Endodermal cell (in vitro differentiated cells): ENCODE data around the gene CST9L. TPM values are rescaled to one million over a fixed set of nuclear protein-coding genes. Genes with fewer than 3 reads are reported as not detected.

Experiments
- DNase-seq: peaks from one replicate; pipeline ENCODE4 v3.0.0-alpha.2; 2017
- H3K27ac ChIP-seq: 2 replicates; pipeline ENCODE4 v1.5.1; 2013; ENCODE audit warnings: mild to moderate bottlenecking, low read depth, low read length, moderate library complexity
- H3K27me3 ChIP-seq: 2 replicates; pipeline ENCODE4 v1.6.1; 2013; ENCODE audit warnings: mild to moderate bottlenecking, low read length, moderate library complexity; ENCODE audit not compliant: insufficient read depth, control insufficient read depth, poor library complexity, severe bottlenecking
- H3K36me3 ChIP-seq: 2 replicates; pipeline ENCODE4 v1.7.0; 2013; ENCODE audit warnings: mild to moderate bottlenecking, low read length, moderate library complexity; ENCODE audit not compliant: control insufficient read depth, insufficient read depth
- H3K4me1 ChIP-seq: one replicate; pipeline ENCODE4 v1.7.0; 2013; ENCODE audit warnings: low read length; ENCODE audit not compliant: control insufficient read depth, insufficient read depth
- H3K4me3 ChIP-seq: 2 replicates; pipeline ENCODE4 v1.5.1; 2013; ENCODE audit warnings: mild to moderate bottlenecking, low read length, moderate library complexity
- H3K9ac ChIP-seq: 2 replicates; pipeline ENCODE4 v1.6.1; 2013; ENCODE audit warnings: mild to moderate bottlenecking, low read length, moderate library complexity; ENCODE audit not compliant: poor library complexity, severe bottlenecking; ENCODE audit errors: extremely low read depth
- H3K9me3 ChIP-seq: 2 replicates; pipeline ENCODE4 v1.6.1; 2013; ENCODE audit warnings: mild to moderate bottlenecking, low read length, moderate library complexity; ENCODE audit not compliant: control insufficient read depth
- H3K27ac Mint-ChIP-seq: 2 replicates; pipeline ENCODE4 v1.8.0; 2020; ENCODE audit warnings: mixed read lengths
- H3K27me3 Mint-ChIP-seq: 2 replicates; pipeline ENCODE4 v1.8.0; 2021; ENCODE audit warnings: mild to moderate bottlenecking, mixed read lengths; ENCODE audit not compliant: insufficient read depth
- H3K36me3 Mint-ChIP-seq: 2 replicates; pipeline ENCODE4 v1.8.0; 2020; ENCODE audit warnings: low read depth, mixed read lengths
- H3K4me1 Mint-ChIP-seq: 2 replicates; pipeline ENCODE4 v1.8.0; 2020; ENCODE audit warnings: mixed read lengths
- H3K4me3 Mint-ChIP-seq: 2 replicates; pipeline ENCODE4 v1.8.0; 2020; ENCODE audit warnings: mild to moderate bottlenecking, moderate library complexity, mixed read lengths
- H3K9me3 Mint-ChIP-seq: 2 replicates; pipeline ENCODE4 v1.8.0; 2020; ENCODE audit warnings: mild to moderate bottlenecking, mixed read lengths
- CTCF ChIP-seq: fragments of 200-600 bp; sonication (generic); conservative IDR thresholded peaks from 2 replicates; pipeline ENCODE4 v1.5.0; 2021; ENCODE audit warnings: antibody characterized with exemption, mild to moderate bottlenecking
- WGBS, 2 experiments: methylation state at CpG; one replicate each; pipeline versions ENCODE4 v1.1.5 to v1.1.7; 2013; ENCODE audit warnings: missing lambda C conversion rate in 2 of 2, mixed read lengths in 1 of 2; ENCODE audit not compliant: insufficient coverage in 1 of 2, insufficient read length in 1 of 2; 5-methylcytosine and 5-hydroxymethylcytosine counted together
- total RNA-seq, 2 donors: library from RNA; stranded (reverse); fragmentation: NEBNext Ultra II Directional in 1 of 2; extraction: Animal tissue kit (Norgen Biotek cat#: 25700) in 1 of 2; gene quantifications; 2 replicates in 1 of 2; 3 replicates in 1 of 2; pipeline ENCODE4 v1.2.1, GENCODE V29; 2021

Gene CST9L
- total RNA-seq, 2 donors from 2014 or later: not detected

GRCh38 chr20:23550227-23550626 is 18.1 kb downstream of the CST9L start:
- no peak overlapping the region for H3K4me3 Mint-ChIP-seq
- Histone ChIP-seq H3K36me3 (no peaks in the 10 kb centered on the region), H3K27ac (no peak overlapping the region), H3K9me3 (no peaks in the 10 kb centered on the region), H3K4me1 (no peaks in the 10 kb centered on the region), H3K4me3 (no peak overlapping the region), H3K9ac (no peak overlapping the region), H3K27me3 (no peaks in the 10 kb centered on the region)
- WGBS, 2 experiments: 89 to 93% methylated on average over 2 to 4 of the region's 4 CpGs
- H3K9me3 Mint-ChIP-seq: no peaks in the 10 kb centered on the region
- no peak for TF ChIP-seq CTCF
- H3K36me3 Mint-ChIP-seq: no peaks in the 10 kb centered on the region
- peaks cover 9% of the 10 kb centered on the region for H3K27me3 Mint-ChIP-seq
- no peak overlapping the region for H3K27ac Mint-ChIP-seq
- no peaks in the 10 kb centered on the region for H3K4me1 Mint-ChIP-seq
- peak; percentile 31 for DNase-seq

GRCh38 chr20:23548408-23548807 is 19.9 kb downstream of the CST9L start:
- H3K9me3 Mint-ChIP-seq: no peaks in the 10 kb centered on the region

GRCh38 chr20:23547613-23548012 is 20.7 kb downstream of the CST9L start:
- no peaks in the 10 kb centered on the region for H3K27me3 ChIP-seq
- no peaks in the 10 kb centered on the region for H3K36me3 ChIP-seq
- Mint-ChIP-seq H3K36me3 (no peaks in the 10 kb centered on the region), H3K4me1 (no peaks in the 10 kb centered on the region), H3K27ac (no peak overlapping the region), H3K4me3 (no peak overlapping the region), H3K27me3 (peaks cover 9% of the 10 kb centered on the region), H3K9me3 (no peaks in the 10 kb centered on the region)
- H3K4me3 ChIP-seq: no peak overlapping the region
- no peak for DNase-seq
- no peaks in the 10 kb centered on the region for H3K9me3 ChIP-seq
- H3K9ac ChIP-seq: no peak overlapping the region
- no peaks in the 10 kb centered on the region for H3K4me1 ChIP-seq
- WGBS, 2 experiments: 85 to 86% methylated on average over 4 to 5 of the region's 5 CpGs
- H3K27ac ChIP-seq: no peak overlapping the region
- no peak for TF ChIP-seq CTCF

More at GRCh38 chr20:23548408-23548807, 19.9 kb downstream of the CST9L start:
- Mint-ChIP-seq H3K36me3 (no peaks in the 10 kb centered on the region), H3K4me1 (no peaks in the 10 kb centered on the region), H3K4me3 (no peak overlapping the region), H3K27me3 (peaks cover 9% of the 10 kb centered on the region), H3K27ac (no peak overlapping the region)
- Histone ChIP-seq H3K9ac (no peak overlapping the region), H3K36me3 (no peaks in the 10 kb centered on the region), H3K27ac (no peak overlapping the region), H3K4me1 (no peaks in the 10 kb centered on the region), H3K27me3 (no peaks in the 10 kb centered on the region), H3K9me3 (no peaks in the 10 kb centered on the region), H3K4me3 (no peak overlapping the region)
- no peak for TF ChIP-seq CTCF
- peak; percentile 25 for DNase-seq
- 67 to 74% methylated on average over 4 to 5 of the region's 5 CpGs for WGBS, 2 experiments
